Trophoblast cell (in vitro differentiated cells and primary cell): ENCODE data around the gene MT2A.

ENCODE experiments used
- DNase-seq, 2 donors: peaks; one replicate each; pipeline ENCODE4 v3.0.0-alpha.2; 2016
- H2AFZ ChIP-seq: 2 replicates; pipeline ENCODE4 v1.6.1; 2013; ENCODE audit warnings: low read length, moderate library complexity, mild to moderate bottlenecking; ENCODE audit not compliant: insufficient read depth, poor library complexity
- H2AK5ac ChIP-seq: 2 replicates; pipeline ENCODE4 v1.6.1; 2013; ENCODE audit warnings: mild to moderate bottlenecking, low read length
- H2BK120ac ChIP-seq: 2 replicates; pipeline ENCODE4 v1.6.1; 2013; ENCODE audit warnings: low read length, mild to moderate bottlenecking, moderate library complexity; ENCODE audit not compliant: insufficient read depth, poor library complexity
- H2BK12ac ChIP-seq: 2 replicates; pipeline ENCODE4 v1.6.1; 2013; ENCODE audit warnings: mild to moderate bottlenecking, low read length, moderate library complexity
- H2BK5ac ChIP-seq: 2 replicates; pipeline ENCODE4 v1.6.1; 2013; ENCODE audit warnings: low read length, low read depth, moderate library complexity, mild to moderate bottlenecking; ENCODE audit not compliant: poor library complexity
- H3K14ac ChIP-seq: 2 replicates; pipeline ENCODE4 v1.6.1; 2013; ENCODE audit warnings: mild to moderate bottlenecking, low read length
- H3K18ac ChIP-seq: 2 replicates; pipeline ENCODE4 v1.6.1; 2013; ENCODE audit warnings: mild to moderate bottlenecking, low read length
- H3K23ac ChIP-seq: 2 replicates; pipeline ENCODE4 v1.6.1; 2013; ENCODE audit warnings: low read length
- H3K27ac ChIP-seq: 2 replicates; pipeline ENCODE4 v1.5.1; 2013; ENCODE audit warnings: low read depth, mild to moderate bottlenecking, inconsistent platforms, low read length, moderate library complexity
- H3K27me3 ChIP-seq: 2 replicates; pipeline ENCODE4 v1.6.1; 2013; ENCODE audit warnings: inconsistent platforms, mild to moderate bottlenecking, low read length, moderate library complexity; ENCODE audit not compliant: insufficient read depth
- H3K36me3 ChIP-seq, 2 experiments: 1 replicate in 1 of 2; 2 replicates in 1 of 2; pipeline ENCODE4 v1.6.1; 2013; ENCODE audit warnings: low read length in 2 of 2, mild to moderate bottlenecking in 2 of 2, moderate library complexity in 1 of 2; ENCODE audit not compliant: insufficient read depth in 2 of 2, control insufficient read depth in 1 of 2
- H3K4ac ChIP-seq: 2 replicates; pipeline ENCODE4 v1.6.1; 2013; ENCODE audit warnings: low read depth, mild to moderate bottlenecking, low read length, moderate library complexity
- H3K4me1 ChIP-seq, 2 experiments: 1 replicate in 1 of 2; 2 replicates in 1 of 2; pipeline ENCODE4 v1.6.1; 2013; ENCODE audit warnings: low read length in 2 of 2, mild to moderate bottlenecking in 2 of 2, moderate library complexity in 1 of 2; ENCODE audit not compliant: insufficient read depth in 2 of 2, control insufficient read depth in 1 of 2
- H3K4me2 ChIP-seq: 2 replicates; pipeline ENCODE4 v1.6.1; 2013; ENCODE audit warnings: inconsistent platforms, mild to moderate bottlenecking, low read length, moderate library complexity
- H3K4me3 ChIP-seq: 2 replicates; pipeline ENCODE4 v1.5.1; 2013; ENCODE audit warnings: mild to moderate bottlenecking, low read depth, low read length, inconsistent platforms
- H3K79me1 ChIP-seq: one replicate; pipeline ENCODE4 v1.6.1; 2013; ENCODE audit warnings: low read length
- H3K79me2 ChIP-seq: 2 replicates; pipeline ENCODE4 v1.6.1; 2013; ENCODE audit warnings: low read length, mild to moderate bottlenecking; ENCODE audit not compliant: control insufficient read depth, insufficient read depth, poor library complexity
- H3K9ac ChIP-seq: 2 replicates; pipeline ENCODE4 v1.6.1; 2013; ENCODE audit warnings: mild to moderate bottlenecking, low read length
- H3K9me3 ChIP-seq: 2 replicates; pipeline ENCODE4 v1.6.1; 2013; ENCODE audit warnings: low read depth, mild to moderate bottlenecking, control low read depth, inconsistent platforms, low read length; ENCODE audit not compliant: insufficient read depth
- H4K12ac ChIP-seq: 2 replicates; pipeline ENCODE4 v1.6.1; 2013; ENCODE audit warnings: low read depth, mild to moderate bottlenecking, low read length, moderate library complexity
- H4K8ac ChIP-seq: 2 replicates; pipeline ENCODE4 v1.6.1; 2013; ENCODE audit warnings: low read depth, mild to moderate bottlenecking, low read length, moderate library complexity
- H4K91ac ChIP-seq: one replicate; pipeline ENCODE4 v1.6.1; 2013; ENCODE audit warnings: low read depth, mild to moderate bottlenecking, low read length, moderate library complexity
- WGBS: extraction: QIAGEN DNeasy Blood & Tissue Kit; methylation state at CpG from one replicate; pipeline ENCODE4 v1.1.7; 2013; ENCODE audit warnings: missing lambda C conversion rate; ENCODE audit not compliant: insufficient read length, insufficient coverage; ENCODE audit errors: extremely low coverage; 5-methylcytosine and 5-hydroxymethylcytosine counted together

Gene MT2A

GRCh38 chr16:56611281-56611833 lies 3.0 kb downstream of the MT2A start:
- H4K12ac ChIP-seq: no peak overlapping the region
- no peak overlapping the region for H2BK120ac ChIP-seq
- no peak overlapping the region for H2BK12ac ChIP-seq
- H3K79me1 ChIP-seq: peaks cover 11% of the 10 kb centered on the region
- no peak overlapping the region for H4K91ac ChIP-seq
- H3K9ac ChIP-seq: no peak overlapping the region
- no peak overlapping the region for H3K4ac ChIP-seq
- no peak overlapping the region for H3K27ac ChIP-seq
- H3K23ac ChIP-seq: peak overlapping the region; percentile 3
- H3K4me2 ChIP-seq: no peak overlapping the region
- H3K79me2 ChIP-seq: no peaks in the 10 kb centered on the region
- no peak overlapping the region for H2AK5ac ChIP-seq
- peaks cover 27 to 31% of the 10 kb centered on the region in 2 experiments for H3K4me1 ChIP-seq
- no peak overlapping the region for H4K8ac ChIP-seq
- H3K27me3 ChIP-seq: peaks cover 6% of the 10 kb centered on the region
- WGBS: no CpG with 5 or more reads among the region's 2 CpGs
- no peak overlapping the region for H3K4me3 ChIP-seq
- H3K14ac ChIP-seq: no peak overlapping the region
- no peak overlapping the region for H3K18ac ChIP-seq
- no peak for DNase-seq
- no peaks in the 10 kb centered on the region for H3K36me3 ChIP-seq
- H2AFZ ChIP-seq: no peak overlapping the region
- H2BK5ac ChIP-seq: no peak overlapping the region
- H3K9me3 ChIP-seq: no peaks in the 10 kb centered on the region

GRCh38 chr16:56613706-56614105 lies 5.3 kb downstream of the MT2A start:
- no peak for DNase-seq
- Histone ChIP-seq H2AFZ (no peak overlapping the region), H4K91ac (no peak overlapping the region), H3K27ac (no peak overlapping the region), H3K9ac (no peak overlapping the region), H2BK5ac (no peak overlapping the region), H3K23ac (no peak overlapping the region), H3K18ac (no peak overlapping the region), H4K8ac (no peak overlapping the region), H3K27me3 (peaks cover 27% of the 10 kb centered on the region), H3K14ac (no peak overlapping the region), H2BK120ac (no peak overlapping the region), H3K4me2 (no peak overlapping the region), H3K36me3 (no peaks in the 10 kb centered on the region), H3K4me3 (no peak overlapping the region), H4K12ac (no peak overlapping the region), H3K4me1 (peaks cover 11 to 15% of the 10 kb centered on the region in 2 experiments), H3K79me1 (no peaks in the 10 kb centered on the region), H3K79me2 (no peaks in the 10 kb centered on the region), H2BK12ac (no peak overlapping the region), H3K4ac (no peak overlapping the region), H2AK5ac (no peak overlapping the region), H3K9me3 (peaks cover 4% of the 10 kb centered on the region)

GRCh38 chr16:56614549-56614991 lies 6.2 kb downstream of the MT2A start:
- Histone ChIP-seq H3K4me3 (no peak overlapping the region), H3K4me1 (peaks cover 6 to 8% of the 10 kb centered on the region in 2 experiments), H3K27me3 (peaks cover 33% of the 10 kb centered on the region), H2AFZ (no peak overlapping the region), H3K18ac (no peak overlapping the region), H3K9ac (no peak overlapping the region), H3K36me3 (no peaks in the 10 kb centered on the region), H3K79me1 (no peaks in the 10 kb centered on the region), H3K14ac (no peak overlapping the region), H4K8ac (no peak overlapping the region), H3K23ac (no peak overlapping the region), H3K79me2 (no peaks in the 10 kb centered on the region), H2AK5ac (no peak overlapping the region), H3K4ac (no peak overlapping the region), H3K4me2 (no peak overlapping the region), H2BK12ac (no peak overlapping the region), H4K91ac (no peak overlapping the region), H3K9me3 (peaks cover 4% of the 10 kb centered on the region), H2BK5ac (no peak overlapping the region), H3K27ac (no peak overlapping the region), H2BK120ac (no peak overlapping the region), H4K12ac (no peak overlapping the region)
- DNase-seq: peak in 1 of 2 donors; percentile 22

- no peak overlapping the region for H3K4me2 ChIP-seq
- H3K27me3 ChIP-seq: peaks cover 33% of the 10 kb centered on the region
- peaks cover 6% of the 10 kb centered on the region for H3K9me3 ChIP-seq
- no peak overlapping the region for H4K12ac ChIP-seq
- no peak overlapping the region for H2BK12ac ChIP-seq
- H3K14ac ChIP-seq: no peak overlapping the region
- no peaks in the 10 kb centered on the region for H3K79me1 ChIP-seq
- H4K91ac ChIP-seq: no peak overlapping the region
- no peak overlapping the region for H2BK120ac ChIP-seq
- no peak overlapping the region for H3K23ac ChIP-seq
- DNase-seq: no peak
- H3K4me1 ChIP-seq: peaks cover 1 to 3% of the 10 kb centered on the region in 2 experiments
- H2BK5ac ChIP-seq: no peak overlapping the region
- no peaks in the 10 kb centered on the region for H3K79me2 ChIP-seq
- H3K36me3 ChIP-seq: no peaks in the 10 kb centered on the region
- no peak overlapping the region for H3K18ac ChIP-seq
- no CpG with 5 or more reads among the region's 3 CpGs for WGBS
- no peak overlapping the region for H3K27ac ChIP-seq
- no peak overlapping the region for H3K4me3 ChIP-seq
- H4K8ac ChIP-seq: no peak overlapping the region
- no peak overlapping the region for H2AK5ac ChIP-seq
- H3K4ac ChIP-seq: no peak overlapping the region
- no peak overlapping the region for H3K9ac ChIP-seq
- H2AFZ ChIP-seq: no peak overlapping the region
These were observed 7.0 kb downstream of the MT2A start for GRCh38 chr16:56615353-56615752.
